EH (cell line): Measurements from ENCODE around the gene JUND.
A peak's percentile ranks its signal among the peaks of the same experiment; 100 is the strongest.

ENCODE experiments used
- DNase-seq: peaks from one replicate; pipeline ENCODE4 v3.0.0-alpha.2; 2015; ENCODE audit warnings: low read depth

Gene JUND

GRCh38 chr19:18308051-18308947, 26.9 kb upstream of the JUND start:
- no peak for DNase-seq

GRCh38 chr19:18307271-18307681, 25.9 kb upstream of the JUND start:
- DNase-seq: no peak

- DNase-seq: no peak
Measured at GRCh38 chr19:18306888-18307260, 25.5 kb upstream of the JUND start.

- no peak for DNase-seq
Measured at GRCh38 chr19:18306209-18306887, 24.9 kb upstream of the JUND start.

- peak; percentile 89 for DNase-seq
Measured at GRCh38 chr19:18304458-18305310, 23.3 kb upstream of the JUND start.

- peak; percentile 18 for DNase-seq
Measured at GRCh38 chr19:18304208-18304457, 22.7 kb upstream of the JUND start.

- DNase-seq: no peak
Measured at GRCh38 chr19:18301718-18302111, 20.3 kb upstream of the JUND start.

- peak; percentile 86 for DNase-seq
Measured at GRCh38 chr19:18300930-18301717, 19.7 kb upstream of the JUND start.

- DNase-seq: no peak
Measured at GRCh38 chr19:18299654-18300053, 18.2 kb upstream of the JUND start.

- peak; percentile 38 for DNase-seq
Measured at GRCh38 chr19:18298601-18299000, 17.2 kb upstream of the JUND start.

GRCh38 chr19:18297308-18297707, 15.9 kb upstream of the JUND start:
- peak; percentile 65 for DNase-seq

- DNase-seq: no peak
Measured at GRCh38 chr19:18295034-18295451, 13.6 kb upstream of the JUND start.

GRCh38 chr19:18294467-18294864, 13.0 kb upstream of the JUND start:
- DNase-seq: no peak

GRCh38 chr19:18293642-18294466, 12.4 kb upstream of the JUND start:
- no peak for DNase-seq

GRCh38 chr19:18292810-18293641, 11.6 kb upstream of the JUND start:
- DNase-seq: peak; percentile 82

GRCh38 chr19:18292462-18292809, 11.0 kb upstream of the JUND start:
- DNase-seq: no peak

- DNase-seq: peak; percentile 83
Measured at GRCh38 chr19:18291590-18292461, 10.4 kb upstream of the JUND start.

- no peak for DNase-seq
Measured at GRCh38 chr19:18291019-18291524, 9.7 kb upstream of the JUND start.
